Activated CD8-positive, alpha-beta memory T cell treated with anti-CD3 and anti-CD28 coated beads, Interleukin-2, amount 50 U/mL, for 48 hours (primary cell): ENCODE results near the gene ASB16.
"Not testable (repeated sequence)": the region's sequence is repeated elsewhere in the genome, so short reads cannot be mapped to it uniquely, and the experiment has no call there.

Experiments used
- DNase-seq: peaks from one replicate; pipeline ENCODE4 v3.0.0-alpha.2; 2020

ASB16 gene

GRCh38 chr17:44149066-44149465 lies 21.4 kb upstream of the ASB16 start:
- DNase-seq = not testable (repeated sequence)

- DNase-seq = no peak
These were observed 20.7 kb upstream of the ASB16 start for GRCh38 chr17:44149750-44150329.

GRCh38 chr17:44152875-44153274 lies 17.6 kb upstream of the ASB16 start:
- DNase-seq = no peak

- no peak for DNase-seq
These were observed 15.0 kb upstream of the ASB16 start for GRCh38 chr17:44155488-44155887.

GRCh38 chr17:44159519-44160210 lies 10.8 kb upstream of the ASB16 start:
- no peak for DNase-seq

GRCh38 chr17:44164476-44164875 lies 6.0 kb upstream of the ASB16 start:
- no peak for DNase-seq

- no peak for DNase-seq
These were observed 3.2 kb upstream of the ASB16 start for GRCh38 chr17:44167181-44167861.

- no peak for DNase-seq
These were observed 387 bp upstream of the ASB16 start for GRCh38 chr17:44170135-44170498.

GRCh38 chr17:44171931-44172455 lies 1.5 kb downstream of the ASB16 start:
- no peak for DNase-seq

- no peak for DNase-seq
These were observed 3.9 kb downstream of the ASB16 start for GRCh38 chr17:44174427-44174826.

- DNase-seq = no peak
These were observed 5.8 kb downstream of the ASB16 start for GRCh38 chr17:44176257-44176656.

- DNase-seq = no peak
These were observed 6.4 kb downstream of the ASB16 start for GRCh38 chr17:44176671-44177501.

GRCh38 chr17:44177640-44178039 lies 7.1 kb downstream of the ASB16 start:
- no peak for DNase-seq

- no peak for DNase-seq
These were observed 7.6 kb downstream of the ASB16 start for GRCh38 chr17:44178133-44178532.

- DNase-seq = no peak
These were observed 12.5 kb downstream of the ASB16 start for GRCh38 chr17:44183024-44183423.

GRCh38 chr17:44184212-44184810 lies 13.8 kb downstream of the ASB16 start:
- DNase-seq = no peak

- DNase-seq = peak; percentile 99
These were observed 16.0 kb downstream of the ASB16 start, which contains the start of gene TMUB2 for GRCh38 chr17:44186307-44187130. Gene TMUB2, plus strand, starts transcription at chr17:44186972. Its CDS starts 737 bp downstream, at chr17:44187709.

GRCh38 chr17:44187131-44187899 lies 16.8 kb downstream of the ASB16 start:
- no peak for DNase-seq

GRCh38 chr17:44188576-44189403 lies 18.3 kb downstream of the ASB16 start:
- DNase-seq = no peak

- no peak for DNase-seq
These were observed 20.0 kb downstream of the ASB16 start for GRCh38 chr17:44190481-44190880.
